Liver (tissue), 9 donors: ENCODE results near the gene GOLGA7B. TPM values are rescaled to one million over a fixed set of nuclear protein-coding genes. Genes with fewer than 3 reads are reported as not detected.

Experiments
- DNase-seq: peaks from one replicate; pipeline ENCODE4 v3.0.0-alpha.2; 2017; ENCODE audit warnings: low spot score
- H3K27ac ChIP-seq, 2 donors: one replicate each; pipeline ENCODE4 v1.7.0; 2013; ENCODE audit warnings: inconsistent platforms in 2 of 2, low read length in 2 of 2, control low read depth in 1 of 2, low read depth in 1 of 2, mild to moderate bottlenecking in 1 of 2
- H3K27me3 ChIP-seq, 4 donors: one replicate each; pipeline versions ENCODE4 v1.6.1 to v1.7.0; 2013; ENCODE audit warnings: low read length in 3 of 4, inconsistent platforms in 1 of 4, mild to moderate bottlenecking in 1 of 4, moderate library complexity in 1 of 4; ENCODE audit not compliant: control insufficient read depth in 4 of 4, insufficient read depth in 4 of 4
- H3K36me3 ChIP-seq, 4 donors: one replicate each; pipeline versions ENCODE4 v1.6.1 to v1.7.0; 2013; ENCODE audit warnings: low read length in 3 of 4, mild to moderate bottlenecking in 3 of 4, low read depth in 1 of 4, moderate library complexity in 1 of 4; ENCODE audit not compliant: control insufficient read depth in 4 of 4, insufficient read depth in 3 of 4
- H3K4me1 ChIP-seq, 4 donors: one replicate each; pipeline versions ENCODE4 v1.6.1 to v1.7.0; 2013; ENCODE audit warnings: low read length in 3 of 4, mild to moderate bottlenecking in 3 of 4, moderate library complexity in 1 of 4; ENCODE audit not compliant: control insufficient read depth in 4 of 4, insufficient read depth in 4 of 4
- H3K4me3 ChIP-seq, 3 donors: one replicate each; pipeline versions ENCODE4 v1.6.1 to v1.7.0; 2013; ENCODE audit warnings: low read length in 3 of 3, control low read depth in 1 of 3, low read depth in 1 of 3, mild to moderate bottlenecking in 1 of 3
- H3K9ac ChIP-seq, 2 donors: one replicate each; pipeline ENCODE4 v1.7.0; 2013; ENCODE audit warnings: low read length in 2 of 2, mild to moderate bottlenecking in 2 of 2, moderate library complexity in 2 of 2, control low read depth in 1 of 2, low read depth in 1 of 2
- H3K9me3 ChIP-seq, 4 donors: one replicate each; pipeline versions ENCODE4 v1.6.1 to v1.7.0; 2013; ENCODE audit warnings: low read length in 3 of 4; ENCODE audit not compliant: control insufficient read depth in 4 of 4
- ATF3 ChIP-seq: IDR thresholded peaks from 2 replicates; pipeline ENCODE4 v1.6.1; 2016; ENCODE audit warnings: antibody characterized with exemption
- CTCF ChIP-seq: fragments of 150-350 bp; IDR thresholded peaks from 2 replicates; pipeline ENCODE4 v1.5.1; 2017; ENCODE audit warnings: improper control_type of control experiment, low read depth, low read length; ENCODE audit not compliant: missing input control
- EGR1 ChIP-seq, 2 donors: IDR thresholded peaks; 2 replicates each; pipeline ENCODE4 v1.6.1; 2016 to 2018; ENCODE audit warnings: antibody characterized with exemption in 2 of 2, low read depth in 2 of 2
- FOXA1 ChIP-seq: IDR thresholded peaks from 2 replicates; pipeline ENCODE4 v1.6.1; 2016; ENCODE audit warnings: antibody characterized with exemption
- GABPA ChIP-seq, 2 donors: IDR thresholded peaks in 1 of 2; conservative IDR thresholded peaks in 1 of 2; 2 replicates each; pipeline ENCODE4 v1.6.1; 2016; ENCODE audit warnings: antibody characterized with exemption in 2 of 2, mild to moderate bottlenecking in 1 of 2, moderate library complexity in 1 of 2
- HNF4A ChIP-seq, 2 donors: conservative IDR thresholded peaks; 2 replicates each; pipeline ENCODE4 v1.6.1; 2016; ENCODE audit warnings: antibody characterized with exemption in 2 of 2, mild to moderate bottlenecking in 2 of 2
- HNF4G ChIP-seq: IDR thresholded peaks from 2 replicates; pipeline ENCODE4 v1.6.1; 2016; ENCODE audit warnings: antibody characterized with exemption
- JUND ChIP-seq, 2 donors: IDR thresholded peaks; 2 replicates each; pipeline ENCODE4 v1.6.1; 2016; ENCODE audit warnings: antibody characterized with exemption in 2 of 2
- MAX ChIP-seq: IDR thresholded peaks from 2 replicates; pipeline ENCODE4 v1.6.1; 2016; ENCODE audit warnings: antibody characterized with exemption
- RAD21 ChIP-seq, 2 donors: IDR thresholded peaks; 2 replicates each; pipeline ENCODE4 v1.6.1; 2016; ENCODE audit warnings: antibody characterized with exemption in 2 of 2, mild to moderate bottlenecking in 2 of 2
- REST ChIP-seq: IDR thresholded peaks from 2 replicates; pipeline ENCODE4 v1.6.1; 2016; ENCODE audit warnings: antibody characterized with exemption, mild to moderate bottlenecking
- RXRA ChIP-seq, 2 donors: IDR thresholded peaks; 2 replicates each; pipeline ENCODE4 v1.6.1; 2017 to 2018; ENCODE audit warnings: antibody characterized with exemption in 2 of 2, mild to moderate bottlenecking in 1 of 2
- SP1 ChIP-seq: IDR thresholded peaks from 2 replicates; pipeline ENCODE4 v1.6.1; 2018; ENCODE audit warnings: antibody characterized with exemption, mild to moderate bottlenecking
- TAF1 ChIP-seq: conservative IDR thresholded peaks from 2 replicates; pipeline ENCODE4 v1.6.1; 2016; ENCODE audit warnings: antibody characterized with exemption, mild to moderate bottlenecking
- YY1 ChIP-seq: IDR thresholded peaks from 2 replicates; pipeline ENCODE4 v1.6.1; 2016; ENCODE audit warnings: antibody characterized with exemption, mild to moderate bottlenecking
- ZBTB33 ChIP-seq: IDR thresholded peaks from 2 replicates; pipeline ENCODE4 v1.6.1; 2016; ENCODE audit warnings: antibody characterized with exemption
- WGBS: extraction: QIAGEN DNeasy Blood & Tissue Kit; methylation state at CpG from one replicate; pipeline ENCODE4 v1.1.7; 2013; 5-methylcytosine and 5-hydroxymethylcytosine counted together
- polyA plus RNA-seq, 2 donors: library from polyadenylated mRNA; stranded (reverse) in 1 of 2; unstranded in 1 of 2; fragments of 200-250 nt in 1 of 2; fragments of >200 nt in 1 of 2; fragmentation: Nextera tagmentation in 1 of 2; extraction: Ambion mirVana in 1 of 2; gene quantifications; one replicate each; pipeline versions ENCODE4 v1.2.1 to v1.2.3, GENCODE V29; 2013 to 2015
- total RNA-seq, 2 donors: library from RNA; depleted of rRNA; stranded (reverse); fragments of >200 nt; gene quantifications; one replicate each; pipeline ENCODE4 v1.2.3, GENCODE V29; 2014
- donor health status: healthy.
- donor health status: healthy.
- donor health status: healthy.
- donor health status: healthy.
- donor health status: healthy.

The GOLGA7B gene
- total and polyA plus RNA-seq, 4 donors = 0.05 to 0.63 (median 0.40) TPM

- no peak for DNase-seq
- H3K4me1 ChIP-seq = no peaks in the 10 kb centered on the region
- TF ChIP-seq EGR1 (IDR thresholded peaks at IDR 0.05; ENCODE audit: low read depth in 2 of 2) (no peak), SP1 (no peak), HNF4A (conservative IDR thresholded peaks at IDR 0.05) (no peak), FOXA1 (no peak), GABPA (IDR thresholded peaks at IDR 0.05 in 1 of 2, conservative IDR thresholded peaks at IDR 0.05 in 1 of 2) (no peak), YY1 (no peak), ATF3 (no peak), JUND (IDR thresholded peaks at IDR 0.05) (no peak)
- WGBS = 85% methylated on average over 4 of the region's 4 CpGs
- no peaks in the 10 kb centered on the region for H3K36me3 ChIP-seq
- H3K27ac ChIP-seq = no peak overlapping the region
- no peak overlapping the region for H3K9ac ChIP-seq
- H3K4me3 ChIP-seq = no peak overlapping the region
- H3K9me3 ChIP-seq = no peaks in the 10 kb centered on the region
- H3K27me3 ChIP-seq = no peaks in the 10 kb centered on the region
Measured at GRCh38 chr10:97816609-97817008, 33.0 kb upstream of the GOLGA7B start.

- Histone ChIP-seq H3K27ac (no peak overlapping the region), H3K27me3 (no peaks in the 10 kb centered on the region), H3K4me1 (no peaks in the 10 kb centered on the region), H3K9me3 (no peaks in the 10 kb centered on the region), H3K9ac (no peak overlapping the region), H3K36me3 (no peaks in the 10 kb centered on the region), H3K4me3 (no peak overlapping the region)
- DNase-seq = no peak
- TF ChIP-seq JUND (IDR thresholded peaks at IDR 0.05) = no peak
- no peak for TF ChIP-seq FOXA1
- no peak for TF ChIP-seq CTCF
- no peak for TF ChIP-seq EGR1 (IDR thresholded peaks at IDR 0.05; ENCODE audit: low read depth in 2 of 2)
- TF ChIP-seq ZBTB33 = no peak
- TF ChIP-seq GABPA (IDR thresholded peaks at IDR 0.05 in 1 of 2, conservative IDR thresholded peaks at IDR 0.05 in 1 of 2) = no peak
- TF ChIP-seq HNF4G = no peak
- TF ChIP-seq ATF3 = no peak
- TF ChIP-seq TAF1 = no peak
- TF ChIP-seq RXRA (IDR thresholded peaks at IDR 0.05) = no peak
- no peak for TF ChIP-seq REST
- TF ChIP-seq SP1 = no peak
- TF ChIP-seq RAD21 (IDR thresholded peaks at IDR 0.05) = no peak
- TF ChIP-seq MAX = no peak
- no peak for TF ChIP-seq HNF4A (conservative IDR thresholded peaks at IDR 0.05)
- TF ChIP-seq YY1 = no peak
Measured at GRCh38 chr10:97818572-97818971, 31.1 kb upstream of the GOLGA7B start.
